GM12872 (cell line): ENCODE data around the gene CFAP251.

Source experiments
- TF ChIP-seq, protein P1 (sequence below): IDR thresholded peaks from 3 replicates; pipeline ENCODE4 v1.5.1; 2011; ENCODE audit warnings: low read depth, mild to moderate bottlenecking, low read length, moderate library complexity; ENCODE audit not compliant: insufficient read depth

CFAP251 gene

DNA sequence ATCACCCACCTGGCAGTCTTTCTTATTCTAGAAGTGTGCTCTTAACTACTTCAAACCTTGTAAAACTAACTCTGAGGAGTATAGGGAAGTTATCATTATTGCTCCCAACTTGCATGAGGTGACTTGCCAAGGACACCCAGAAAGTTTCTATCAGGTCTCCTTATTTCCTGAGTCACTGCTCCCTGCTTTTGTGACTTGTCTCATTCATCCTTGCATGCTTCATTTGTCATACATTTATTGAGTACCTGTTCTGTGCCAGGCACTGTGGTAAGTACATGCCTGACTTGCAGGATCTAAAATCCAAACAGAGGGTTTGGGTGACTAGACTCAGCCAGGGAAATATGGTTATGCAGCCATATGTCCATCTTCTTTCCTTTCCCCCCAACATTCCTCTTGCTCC lies 25.5 kb downstream of the CFAP251 start:
- TF ChIP-seq, protein P1, sequence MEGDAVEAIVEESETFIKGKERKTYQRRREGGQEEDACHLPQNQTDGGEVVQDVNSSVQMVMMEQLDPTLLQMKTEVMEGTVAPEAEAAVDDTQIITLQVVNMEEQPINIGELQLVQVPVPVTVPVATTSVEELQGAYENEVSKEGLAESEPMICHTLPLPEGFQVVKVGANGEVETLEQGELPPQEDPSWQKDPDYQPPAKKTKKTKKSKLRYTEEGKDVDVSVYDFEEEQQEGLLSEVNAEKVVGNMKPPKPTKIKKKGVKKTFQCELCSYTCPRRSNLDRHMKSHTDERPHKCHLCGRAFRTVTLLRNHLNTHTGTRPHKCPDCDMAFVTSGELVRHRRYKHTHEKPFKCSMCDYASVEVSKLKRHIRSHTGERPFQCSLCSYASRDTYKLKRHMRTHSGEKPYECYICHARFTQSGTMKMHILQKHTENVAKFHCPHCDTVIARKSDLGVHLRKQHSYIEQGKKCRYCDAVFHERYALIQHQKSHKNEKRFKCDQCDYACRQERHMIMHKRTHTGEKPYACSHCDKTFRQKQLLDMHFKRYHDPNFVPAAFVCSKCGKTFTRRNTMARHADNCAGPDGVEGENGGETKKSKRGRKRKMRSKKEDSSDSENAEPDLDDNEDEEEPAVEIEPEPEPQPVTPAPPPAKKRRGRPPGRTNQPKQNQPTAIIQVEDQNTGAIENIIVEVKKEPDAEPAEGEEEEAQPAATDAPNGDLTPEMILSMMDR = no peak

DNA sequence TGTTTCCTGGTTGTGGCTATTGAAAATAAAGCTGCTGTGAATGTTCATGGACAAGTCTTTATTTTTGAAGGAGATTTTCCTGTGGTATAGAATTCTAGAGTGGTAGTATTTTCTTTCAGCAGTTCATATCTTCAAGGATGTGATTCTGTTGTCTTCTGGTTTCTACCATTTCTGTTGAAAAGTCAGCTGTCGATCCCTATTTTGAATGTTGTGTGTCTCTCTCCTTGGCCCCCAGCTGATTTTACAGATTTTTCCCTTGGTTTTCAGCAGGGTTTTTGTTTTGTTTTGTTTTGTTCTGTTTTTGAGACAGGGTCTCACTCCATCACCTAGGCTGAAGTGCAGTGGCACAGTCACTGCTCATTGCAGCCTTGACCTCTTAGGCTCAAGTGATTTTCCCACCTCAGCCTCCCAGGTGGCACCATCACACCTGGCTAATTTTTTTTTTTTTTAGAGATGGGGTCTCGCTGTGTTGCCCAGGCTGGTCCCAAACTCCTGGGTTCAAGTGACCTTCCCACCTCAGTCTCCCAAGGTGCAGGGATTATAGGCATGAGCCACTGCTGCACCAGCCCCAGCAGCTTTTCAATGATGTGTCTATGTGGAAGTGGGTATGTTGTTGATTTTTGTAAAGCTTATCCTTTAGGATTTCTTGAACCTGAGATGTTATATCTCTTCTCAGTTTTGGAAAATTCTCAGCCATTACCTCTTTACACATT lies 28.1 kb downstream of the CFAP251 start:
- TF ChIP-seq, protein P1 = no peak

GRCh38 chr12:121947981-121948380 lies 29.6 kb downstream of the CFAP251 start:
- TF ChIP-seq, protein P1 = no peak

DNA sequence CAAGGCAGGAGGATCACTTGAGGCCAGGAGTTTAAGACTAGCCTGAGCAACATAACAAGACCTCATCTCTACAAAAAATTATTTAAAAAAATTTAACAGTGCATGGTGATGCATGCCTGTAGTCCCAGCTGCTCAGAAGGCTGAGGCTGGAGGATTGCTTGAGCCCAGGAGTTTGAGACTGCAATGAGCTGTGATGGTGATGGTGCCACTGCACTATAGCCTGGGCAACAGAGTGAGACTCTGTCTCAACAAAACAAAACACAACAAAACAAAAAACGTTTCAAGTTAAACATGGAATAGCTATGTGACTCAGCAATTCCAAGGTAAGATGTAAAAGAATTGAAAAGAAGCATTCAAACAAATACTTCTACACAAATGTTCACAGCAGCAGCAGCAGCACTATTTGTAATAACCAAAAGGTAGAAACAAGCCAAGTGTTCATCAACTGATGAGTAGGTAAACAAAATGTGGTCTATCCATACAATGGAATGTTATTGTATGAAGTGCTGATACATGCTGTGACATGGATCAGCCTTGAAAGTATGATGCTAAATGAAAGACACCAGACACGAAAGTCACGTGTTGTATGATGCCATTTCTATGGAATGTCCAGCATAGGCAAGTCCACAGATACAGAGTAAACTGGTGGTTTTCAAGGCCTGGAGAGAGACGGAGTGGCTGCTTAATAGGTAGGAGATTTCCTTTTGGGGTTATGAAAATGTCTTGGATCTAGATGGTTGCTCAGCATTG lies 31.4 kb downstream of the CFAP251 start:
- TF ChIP-seq, protein P1 = no peak

- TF ChIP-seq, protein P1 = no peak
Observed at GRCh38 chr12:121953117-121953692, 34.8 kb downstream of the CFAP251 start.

GRCh38 chr12:121953695-121954094 lies 35.3 kb downstream of the CFAP251 start:
- TF ChIP-seq, protein P1 = no peak
